GM21390 (cell line): Measurements from ENCODE around the gene MTCL1.
A peak's percentile ranks its signal among the peaks of the same experiment; 100 is the strongest.

ENCODE experiments used
- ATAC-seq: cut with Tn5 transposase; IDR thresholded peaks from one replicate; pipeline ENCODE4 v1.9.1; 2021; ENCODE audit not compliant: unreplicated experiment

Gene MTCL1

GRCh38 chr18:8686611-8687010, 18.7 kb upstream of the MTCL1 start:
- ATAC-seq, result no peak

- no peak for ATAC-seq
These were observed 17.0 kb upstream of the MTCL1 start for GRCh38 chr18:8688216-8688800.

- ATAC-seq, result no peak
These were observed 16.5 kb upstream of the MTCL1 start for GRCh38 chr18:8688816-8689215.

GRCh38 chr18:8689517-8689916, 15.8 kb upstream of the MTCL1 start:
- ATAC-seq, result no peak

GRCh38 chr18:8694891-8695290, 10.5 kb upstream of the MTCL1 start:
- no peak for ATAC-seq

GRCh38 chr18:8695932-8696517, 9.3 kb upstream of the MTCL1 start:
- no peak for ATAC-seq

- ATAC-seq, result peak; percentile 60
These were observed 8.6 kb upstream of the MTCL1 start for GRCh38 chr18:8696749-8697211.

- no peak for ATAC-seq
These were observed 6.2 kb upstream of the MTCL1 start for GRCh38 chr18:8699126-8699525.

- no peak for ATAC-seq
These were observed 5.4 kb upstream of the MTCL1 start for GRCh38 chr18:8699948-8700347.

GRCh38 chr18:8701546-8702118, 3.7 kb upstream of the MTCL1 start:
- no peak for ATAC-seq

- ATAC-seq, result no peak
These were observed 2.7 kb upstream of the MTCL1 start for GRCh38 chr18:8702668-8703067.

- no peak for ATAC-seq
These were observed 2.2 kb upstream of the MTCL1 start for GRCh38 chr18:8703092-8703709.

- no peak for ATAC-seq
These were observed 1.5 kb upstream of the MTCL1 start for GRCh38 chr18:8703781-8704301.

- ATAC-seq, result peak; percentile 79
These were observed 757 bp upstream of the MTCL1 start for GRCh38 chr18:8704361-8705237.

GRCh38 chr18:8705961-8706790, 820 bp downstream of the MTCL1 start:
- peak; percentile 3 for ATAC-seq

- ATAC-seq, result no peak
These were observed 1.6 kb downstream of the MTCL1 start for GRCh38 chr18:8706791-8707555.

- no peak for ATAC-seq
These were observed 2.4 kb downstream of the MTCL1 start for GRCh38 chr18:8707556-8708300.

GRCh38 chr18:8708670-8709069, 3.3 kb downstream of the MTCL1 start:
- ATAC-seq, result no peak
